MCF 10A (cell line): ENCODE data around the gene EFCAB9. TPM values are rescaled to one million over a fixed set of nuclear protein-coding genes. Genes with fewer than 3 reads are reported as not detected.
"Not testable (repeated sequence)": the region's sequence is repeated elsewhere in the genome, so short reads cannot be mapped to it uniquely, and the experiment has no call there.

Source experiments
- BruUV-seq: library from RNA; stranded (reverse); fragments of 400-500 nt; replicated peaks from 2 replicates; lab custom pipeline; 2021; lab: Mats Ljungman, UMichigan
- CTCF ChIA-PET: fragments of 300-600 bp; sonication (Branson Sonifier 250); formaldehyde crosslinking; extraction: SDS; loops from one replicate; lab custom pipeline; 2021; ENCODE audit warnings: antibody characterized with exemption, inconsistent platforms; lab: Yijun Ruan, JAX
- POLR2A ChIA-PET: fragments of 300-600, 350-650 bp; sonication (Branson Sonifier 250); formaldehyde crosslinking; extraction: SDS; loops from one replicate; lab custom pipeline; 2020; ENCODE audit warnings: antibody characterized with exemption, inconsistent platforms; lab: Yijun Ruan, JAX
- DNase-seq: peaks from one replicate; pipeline ENCODE4 v3.0.0-alpha.2; 2018; ENCODE audit not compliant: unreplicated experiment
- H3K27ac Mint-ChIP-seq: one replicate; pipeline ENCODE4 v1.8.0; 2022; ENCODE audit warnings: mild to moderate bottlenecking, low read depth, mixed read lengths; ENCODE audit not compliant: unreplicated experiment
- H3K27me3 Mint-ChIP-seq: one replicate; pipeline ENCODE4 v1.8.0; 2022; ENCODE audit warnings: mixed read lengths; ENCODE audit not compliant: insufficient read depth, unreplicated experiment
- H3K36me3 Mint-ChIP-seq: one replicate; pipeline ENCODE4 v1.8.0; 2022; ENCODE audit warnings: mild to moderate bottlenecking, moderate library complexity, mixed read lengths; ENCODE audit not compliant: insufficient read depth, unreplicated experiment
- H3K4me1 Mint-ChIP-seq: one replicate; pipeline ENCODE4 v1.8.0; 2022; ENCODE audit warnings: mixed read lengths; ENCODE audit not compliant: insufficient read depth, unreplicated experiment
- H3K4me3 Mint-ChIP-seq: one replicate; pipeline ENCODE4 v1.8.0; 2022; ENCODE audit warnings: mild to moderate bottlenecking, moderate library complexity, mixed read lengths; ENCODE audit not compliant: unreplicated experiment
- H3K9me3 Mint-ChIP-seq: one replicate; pipeline ENCODE4 v1.8.0; 2022; ENCODE audit warnings: mixed read lengths; ENCODE audit not compliant: unreplicated experiment
- intact Hi-C: fragments of 100-400 bp; cut with micrococcal nuclease; formaldehyde crosslinking; loops from 2 replicates; pipeline ENCODE4 v1.14.1; 2022
- total RNA-seq: library from RNA; stranded (reverse); gene quantifications from 2 replicates; pipeline ENCODE4 v1.2.3, GENCODE V29; 2022
- TF ChIP-seq, protein P1 (sequence below): fragments of 200-600 bp; IDR thresholded peaks from one replicate; pipeline ENCODE4 v1.8.0; 2022; ENCODE audit warnings: antibody characterized with exemption, mild to moderate bottlenecking; ENCODE audit not compliant: unreplicated experiment

EFCAB9 gene
- total RNA-seq, 1 experiment from 2014 or later, result not detected

DNA sequence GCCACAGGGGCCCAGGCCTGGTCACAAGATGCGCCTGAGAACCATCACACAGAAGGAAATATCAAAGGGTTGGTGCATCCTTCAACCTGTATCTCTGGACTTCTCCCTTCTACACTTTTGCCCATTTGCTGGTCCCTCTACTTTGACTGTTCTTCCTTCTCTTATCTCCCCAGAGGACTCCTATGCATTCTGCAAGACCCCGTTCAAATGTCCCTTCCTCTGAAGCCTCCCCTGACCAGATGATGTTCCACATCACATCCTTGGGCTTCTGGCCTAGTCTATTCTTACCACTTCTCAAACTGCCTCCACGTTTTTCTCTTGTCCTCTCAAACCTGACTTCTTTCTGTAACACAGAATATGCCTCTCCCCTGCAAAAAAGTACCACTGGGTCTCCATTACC is 40.3 kb upstream of the EFCAB9 start:
- H3K4me3 Mint-ChIP-seq, result no peak overlapping the region
- TF ChIP-seq, protein P1, sequence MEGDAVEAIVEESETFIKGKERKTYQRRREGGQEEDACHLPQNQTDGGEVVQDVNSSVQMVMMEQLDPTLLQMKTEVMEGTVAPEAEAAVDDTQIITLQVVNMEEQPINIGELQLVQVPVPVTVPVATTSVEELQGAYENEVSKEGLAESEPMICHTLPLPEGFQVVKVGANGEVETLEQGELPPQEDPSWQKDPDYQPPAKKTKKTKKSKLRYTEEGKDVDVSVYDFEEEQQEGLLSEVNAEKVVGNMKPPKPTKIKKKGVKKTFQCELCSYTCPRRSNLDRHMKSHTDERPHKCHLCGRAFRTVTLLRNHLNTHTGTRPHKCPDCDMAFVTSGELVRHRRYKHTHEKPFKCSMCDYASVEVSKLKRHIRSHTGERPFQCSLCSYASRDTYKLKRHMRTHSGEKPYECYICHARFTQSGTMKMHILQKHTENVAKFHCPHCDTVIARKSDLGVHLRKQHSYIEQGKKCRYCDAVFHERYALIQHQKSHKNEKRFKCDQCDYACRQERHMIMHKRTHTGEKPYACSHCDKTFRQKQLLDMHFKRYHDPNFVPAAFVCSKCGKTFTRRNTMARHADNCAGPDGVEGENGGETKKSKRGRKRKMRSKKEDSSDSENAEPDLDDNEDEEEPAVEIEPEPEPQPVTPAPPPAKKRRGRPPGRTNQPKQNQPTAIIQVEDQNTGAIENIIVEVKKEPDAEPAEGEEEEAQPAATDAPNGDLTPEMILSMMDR, result no peak
- no TSS peak for BruUV-seq
- H3K27me3 Mint-ChIP-seq, result no peaks in the 10 kb centered on the region
- intact Hi-C loops, result no loop called here
- ChIA-PET POLR2A (no interaction called here), CTCF (no interaction called here)
- DNase-seq, result no peak
- H3K9me3 Mint-ChIP-seq, result no peaks in the 10 kb centered on the region
- no peak overlapping the region for H3K27ac Mint-ChIP-seq
- H3K36me3 Mint-ChIP-seq, result peaks cover 35% of the 10 kb centered on the region
- no peaks in the 10 kb centered on the region for H3K4me1 Mint-ChIP-seq

DNA sequence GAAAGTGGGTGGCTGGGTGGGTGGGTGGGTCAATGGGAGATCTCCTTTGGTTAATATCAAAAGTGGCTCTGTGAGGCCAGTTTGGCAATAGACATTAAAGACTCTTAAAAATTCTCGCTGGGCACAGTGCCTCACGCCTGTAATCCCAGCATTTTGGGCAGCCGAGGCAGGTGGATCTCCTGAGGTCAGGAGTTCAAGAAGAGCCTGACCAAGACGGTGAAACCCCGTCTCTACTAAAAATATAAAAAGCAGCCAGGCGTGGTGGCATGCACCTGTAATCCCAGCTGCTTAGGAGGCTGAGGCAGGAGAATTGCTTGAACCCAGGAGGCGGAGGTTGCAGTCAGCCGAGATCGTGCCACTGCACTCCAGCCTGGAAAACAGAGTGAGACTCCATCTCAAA is 38.9 kb upstream of the EFCAB9 start:
- peaks cover 30% of the 10 kb centered on the region for H3K36me3 Mint-ChIP-seq
- CTCF ChIA-PET, result interaction anchor here (1.6 kb wide), 1 partner anchor 243 kb away, joined by 3 read pairs; no protein-coding TSS in a partner anchor
- BruUV-seq, result not testable (repeated sequence)

DNA sequence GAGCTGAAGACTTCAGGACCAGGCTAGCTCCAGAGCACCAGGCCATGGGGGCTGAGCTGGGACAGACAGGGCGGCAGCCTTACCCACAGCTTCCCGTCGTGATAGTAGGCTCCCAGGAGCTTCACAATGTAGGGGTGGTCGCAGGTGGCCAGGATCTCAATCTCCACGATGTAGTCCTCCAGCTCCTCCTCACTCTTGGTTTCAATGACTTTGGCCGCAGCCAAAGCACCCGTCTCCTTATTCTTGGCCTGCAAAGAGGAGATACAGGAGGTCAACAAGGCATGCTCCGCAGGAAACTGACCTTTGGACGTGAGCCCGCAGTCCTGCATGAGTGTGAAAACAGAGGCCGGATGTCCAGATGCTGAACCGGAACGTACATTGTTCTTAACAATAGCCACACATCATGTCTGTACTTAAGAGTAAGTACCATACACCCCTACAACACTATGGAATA is 37.4 kb upstream of the EFCAB9 start:
- Mint-ChIP-seq H3K27me3 (no peaks in the 10 kb centered on the region), H3K4me3 (no peak overlapping the region), H3K4me1 (no peaks in the 10 kb centered on the region), H3K36me3 (peaks cover 24% of the 10 kb centered on the region), H3K9me3 (no peaks in the 10 kb centered on the region), H3K27ac (no peak overlapping the region)
- ChIA-PET CTCF (interaction anchor here (0.6 to 1.6 kb wide), 7 partner anchors 18 to 245 kb away, joined by 3 to 5 read pairs (median 3); no protein-coding TSS in a partner anchor), POLR2A (interaction anchor here (0.7 kb wide), 1 partner anchor 23 kb away, joined by 3 read pairs; no protein-coding TSS in a partner anchor)
- intact Hi-C loops, result no loop called here
- BruUV-seq, result no TSS peak
- TF ChIP-seq, protein P1, result no peak
- DNase-seq, result no peak

More for the DNA sequence above, 38.9 kb upstream of the EFCAB9 start:
- H3K27me3 Mint-ChIP-seq, H3K4me1 Mint-ChIP-seq, intact Hi-C loops, H3K9me3 Mint-ChIP-seq, DNase-seq, H3K27ac Mint-ChIP-seq, H3K4me3 Mint-ChIP-seq: not testable (repeated sequence)
- POLR2A ChIA-PET, result interaction anchor here (0.6 to 0.7 kb wide), 3 partner anchors 9 to 736 kb away, joined by 3 to 4 read pairs (median 3); no protein-coding TSS in a partner anchor

DNA sequence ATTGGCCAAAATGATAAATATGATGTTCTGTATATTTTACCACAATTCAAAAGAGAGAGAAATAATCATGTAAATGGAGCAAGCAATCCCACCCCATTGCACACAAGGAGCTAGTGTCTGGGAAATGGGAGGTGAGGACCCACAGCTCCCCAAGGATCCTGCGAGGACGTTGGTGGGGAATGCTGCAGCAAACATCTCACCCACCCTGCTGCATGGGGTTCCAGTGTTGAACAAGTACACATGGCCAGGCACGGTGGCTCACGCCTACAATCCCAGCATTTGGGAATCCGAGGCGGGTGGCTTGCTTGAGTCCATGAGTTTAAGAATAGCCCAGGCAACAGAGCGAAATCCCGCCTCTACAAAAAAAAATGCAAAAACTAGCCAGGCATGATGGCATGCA is 35.0 kb upstream of the EFCAB9 start:
- H3K9me3 Mint-ChIP-seq, result no peaks in the 10 kb centered on the region
- intact Hi-C loops, result no loop called here
- no peak overlapping the region for H3K27ac Mint-ChIP-seq
- peaks cover 5% of the 10 kb centered on the region for H3K4me1 Mint-ChIP-seq
- H3K36me3 Mint-ChIP-seq, result peaks cover 31% of the 10 kb centered on the region
- TF ChIP-seq, protein P1, result no peak
- no TSS peak for BruUV-seq
- no peak overlapping the region for H3K4me3 Mint-ChIP-seq
- no peaks in the 10 kb centered on the region for H3K27me3 Mint-ChIP-seq
- no peak for DNase-seq
- POLR2A ChIA-PET, result interaction anchor here (0.6 kb wide), 1 partner anchor 92 kb away, joined by 6 read pairs; no protein-coding TSS in a partner anchor
- CTCF ChIA-PET, result interaction anchor here (0.5 to 1.6 kb wide), 2 partner anchors 14 to 824 kb away, joined by 3 to 4 read pairs; no protein-coding TSS in a partner anchor
